Measurements from ENCODE around the gene MALAT1. TPM values are rescaled to one million over a fixed set of nuclear protein-coding genes. Genes with fewer than 3 reads are reported as not detected.
A peak's percentile ranks its signal among the peaks of the same experiment; 100 is the strongest.
"Not testable (repeated sequence)": the region's sequence is repeated elsewhere in the genome, so short reads cannot be mapped to it uniquely, and the experiment has no call there.

The MALAT1 gene
- total RNA-seq, 1 donor from 2014 or later = 7,191 TPM

DNA sequence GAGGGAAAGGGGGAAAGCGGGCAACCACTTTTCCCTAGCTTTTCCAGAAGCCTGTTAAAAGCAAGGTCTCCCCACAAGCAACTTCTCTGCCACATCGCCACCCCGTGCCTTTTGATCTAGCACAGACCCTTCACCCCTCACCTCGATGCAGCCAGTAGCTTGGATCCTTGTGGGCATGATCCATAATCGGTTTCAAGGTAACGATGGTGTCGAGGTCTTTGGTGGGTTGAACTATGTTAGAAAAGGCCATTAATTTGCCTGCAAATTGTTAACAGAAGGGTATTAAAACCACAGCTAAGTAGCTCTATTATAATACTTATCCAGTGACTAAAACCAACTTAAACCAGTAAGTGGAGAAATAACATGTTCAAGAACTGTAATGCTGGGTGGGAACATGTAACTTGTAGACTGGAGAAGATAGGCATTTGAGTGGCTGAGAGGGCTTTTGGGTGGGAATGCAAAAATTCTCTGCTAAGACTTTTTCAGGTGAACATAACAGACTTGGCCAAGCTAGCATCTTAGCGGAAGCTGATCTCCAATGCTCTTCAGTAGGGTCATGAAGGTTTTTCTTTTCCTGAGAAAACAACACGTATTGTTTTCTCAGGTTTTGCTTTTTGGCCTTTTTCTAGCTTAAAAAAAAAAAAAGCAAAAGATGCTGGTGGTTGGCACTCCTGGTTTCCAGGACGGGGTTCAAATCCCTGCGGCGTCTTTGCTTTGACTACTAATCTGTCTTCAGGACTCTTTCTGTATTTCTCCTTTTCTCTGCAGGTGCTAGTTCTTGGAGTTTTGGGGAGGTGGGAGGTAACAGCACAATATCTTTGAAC, 6.8 kb downstream of the MALAT1 start:
- DNase-seq = no peak
- intact Hi-C loops (cut with micrococcal nuclease) = no loop called here
- ATAC-seq = no peak

DNA sequence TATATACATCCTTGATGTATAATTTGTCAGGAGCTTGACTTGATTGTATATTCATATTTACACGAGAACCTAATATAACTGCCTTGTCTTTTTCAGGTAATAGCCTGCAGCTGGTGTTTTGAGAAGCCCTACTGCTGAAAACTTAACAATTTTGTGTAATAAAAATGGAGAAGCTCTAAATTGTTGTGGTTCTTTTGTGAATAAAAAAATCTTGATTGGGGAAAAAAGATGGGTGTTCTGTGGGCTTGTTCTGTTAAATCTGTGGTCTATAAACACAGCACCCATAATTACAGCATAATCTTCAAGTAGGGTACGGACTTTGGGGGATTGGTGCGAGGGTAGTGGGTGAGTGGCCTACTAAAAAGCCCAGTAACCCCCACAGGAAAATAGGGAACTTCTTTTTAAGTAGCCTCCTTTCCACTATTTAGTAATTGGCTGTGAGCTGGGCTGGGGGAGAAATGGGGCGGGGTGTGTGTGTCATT, 7.5 kb downstream of the MALAT1 start:
- ATAC-seq = no peak
- intact Hi-C loops (cut with micrococcal nuclease) = no loop called here
- DNase-seq = no peak

DNA sequence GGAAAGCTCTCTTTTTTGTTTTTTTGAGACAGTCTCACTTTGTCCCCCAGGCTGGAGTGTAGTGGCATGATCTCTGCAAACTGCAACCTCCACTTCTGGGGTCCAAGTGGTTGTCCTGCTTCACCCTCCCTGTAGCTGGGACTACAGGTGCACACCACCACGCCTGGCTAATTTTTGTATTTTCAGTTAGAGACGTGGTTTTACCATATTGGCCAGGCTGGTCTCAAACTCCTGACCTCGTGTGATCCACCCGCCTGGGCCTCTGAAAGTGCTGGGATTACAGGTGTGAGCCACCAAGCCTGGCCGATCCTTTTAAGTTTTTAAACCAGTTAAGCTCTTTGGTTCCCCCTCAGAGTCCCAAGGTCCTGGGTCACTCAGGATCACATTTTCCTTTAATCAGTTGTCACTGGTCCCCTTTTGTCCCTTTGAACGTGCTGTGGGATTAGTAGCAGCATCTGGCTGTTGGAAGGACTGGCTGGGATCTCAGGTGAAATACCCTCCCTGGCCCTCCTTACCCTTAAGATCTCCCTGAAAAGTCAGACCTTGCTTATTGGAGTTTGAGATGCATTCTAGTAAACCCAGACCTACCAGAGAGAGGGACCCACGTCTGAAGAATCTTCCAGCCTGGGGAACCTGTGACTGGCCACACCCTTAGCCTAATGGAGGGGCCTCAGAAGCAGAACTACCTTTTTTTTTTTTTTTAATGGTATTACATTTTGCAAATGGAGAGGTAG, 8.1 kb downstream of the MALAT1 start:
- intact Hi-C loops (cut with micrococcal nuclease) = no loop called here
- ATAC-seq (peak; percentile 39), DNase-seq (no peak)

DNA sequence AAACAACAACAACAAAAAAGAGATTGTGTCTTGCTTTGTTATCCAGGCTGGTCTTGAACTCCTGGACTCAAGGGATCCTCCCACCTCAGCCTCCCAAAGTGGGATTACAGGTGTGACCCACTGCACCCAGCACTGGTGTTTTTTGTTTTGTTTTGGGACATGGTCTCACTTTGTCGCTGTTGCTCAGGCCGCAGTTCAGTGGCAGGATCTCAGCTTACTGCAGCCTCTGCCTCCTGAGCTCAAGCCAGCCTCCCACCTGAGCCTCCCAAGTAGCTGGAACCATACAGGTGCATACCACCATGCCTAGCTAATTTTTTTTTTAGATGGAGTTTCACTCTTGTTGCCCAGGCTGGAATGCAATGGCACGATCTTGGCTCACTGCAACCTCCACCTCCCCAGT, 13.5 kb downstream of the MALAT1 start:
- intact Hi-C loops (cut with micrococcal nuclease) = not testable (repeated sequence)

DNA sequence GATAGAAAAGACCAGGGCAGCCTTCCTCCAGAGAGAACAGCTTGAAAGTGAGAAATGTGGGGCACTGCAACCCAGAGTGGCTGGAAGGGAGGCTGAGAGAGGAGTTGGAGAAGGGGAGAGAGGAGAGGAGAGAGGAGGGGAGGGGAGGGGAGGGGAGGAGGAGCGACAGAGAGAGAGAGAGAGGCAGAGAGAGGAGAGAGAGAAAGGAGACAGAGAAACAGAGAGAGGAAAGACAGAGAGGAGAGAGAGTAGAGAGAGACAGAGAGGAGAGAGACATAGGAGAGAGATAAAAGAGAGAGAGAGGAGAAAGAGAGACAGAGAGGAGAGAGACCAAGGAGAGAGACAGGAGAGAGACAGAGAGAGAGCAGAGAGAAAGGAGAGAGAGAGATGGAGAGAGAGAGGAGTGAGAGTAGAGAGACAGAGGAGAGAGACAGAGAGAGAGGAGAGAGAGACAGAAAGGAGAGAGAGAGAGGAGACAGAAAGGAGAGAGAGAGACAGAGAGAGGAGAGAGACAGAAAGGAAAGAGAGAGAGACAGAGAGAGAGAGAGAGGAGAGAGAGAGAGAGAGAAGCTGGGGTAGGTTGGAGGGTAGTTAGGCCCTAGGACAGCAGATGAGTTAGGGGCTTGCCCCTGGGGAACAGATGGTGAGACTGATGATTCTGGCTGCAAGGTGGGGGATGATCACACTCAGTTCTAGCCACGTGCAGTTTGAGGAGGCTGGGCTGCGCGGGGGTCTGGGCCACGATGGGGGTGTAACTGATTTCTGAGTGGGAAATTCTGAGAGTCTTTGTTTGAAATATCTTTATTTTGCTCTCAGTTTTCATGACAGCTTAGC, 17.5 kb downstream of the MALAT1 start:
- ATAC-seq (no peak), DNase-seq (no peak)
- intact Hi-C loops (cut with micrococcal nuclease) = no loop called here

More for the DNA sequence above, 13.5 kb downstream of the MALAT1 start:
- not testable (repeated sequence) for DNase-seq, ATAC-seq

DNA sequence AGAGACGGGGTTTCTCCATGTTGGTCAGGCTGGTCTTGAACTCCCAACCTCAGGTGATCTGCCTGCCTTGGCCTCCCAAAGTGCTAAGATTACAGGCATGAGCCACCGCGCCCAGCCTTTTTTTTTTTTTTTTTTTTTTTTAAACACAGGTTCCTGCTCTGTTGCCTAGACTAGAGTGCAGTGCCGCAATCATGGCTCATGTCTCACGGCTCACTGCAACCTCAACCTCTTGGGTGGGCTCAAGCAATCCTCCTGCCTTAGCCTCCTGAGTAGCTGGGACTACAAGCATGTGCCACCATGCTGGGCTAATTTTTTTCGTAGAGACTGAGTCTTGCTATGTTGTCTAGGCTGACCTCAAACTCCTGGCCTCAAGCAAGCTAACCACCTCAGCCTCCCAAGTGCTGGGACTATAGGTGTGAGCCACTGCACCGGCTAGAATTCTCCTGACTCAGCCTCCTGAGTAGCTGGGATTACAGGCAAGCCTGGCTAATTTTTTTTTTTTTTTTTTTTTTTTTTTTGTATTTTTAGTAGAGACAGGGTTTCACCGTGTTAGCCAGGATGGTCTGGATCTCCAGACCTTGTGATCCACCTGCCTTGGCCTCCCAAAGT, 20.2 kb downstream of the MALAT1 start:
- intact Hi-C loops (cut with micrococcal nuclease); DNase-seq; ATAC-seq: not testable (repeated sequence)

DNA sequence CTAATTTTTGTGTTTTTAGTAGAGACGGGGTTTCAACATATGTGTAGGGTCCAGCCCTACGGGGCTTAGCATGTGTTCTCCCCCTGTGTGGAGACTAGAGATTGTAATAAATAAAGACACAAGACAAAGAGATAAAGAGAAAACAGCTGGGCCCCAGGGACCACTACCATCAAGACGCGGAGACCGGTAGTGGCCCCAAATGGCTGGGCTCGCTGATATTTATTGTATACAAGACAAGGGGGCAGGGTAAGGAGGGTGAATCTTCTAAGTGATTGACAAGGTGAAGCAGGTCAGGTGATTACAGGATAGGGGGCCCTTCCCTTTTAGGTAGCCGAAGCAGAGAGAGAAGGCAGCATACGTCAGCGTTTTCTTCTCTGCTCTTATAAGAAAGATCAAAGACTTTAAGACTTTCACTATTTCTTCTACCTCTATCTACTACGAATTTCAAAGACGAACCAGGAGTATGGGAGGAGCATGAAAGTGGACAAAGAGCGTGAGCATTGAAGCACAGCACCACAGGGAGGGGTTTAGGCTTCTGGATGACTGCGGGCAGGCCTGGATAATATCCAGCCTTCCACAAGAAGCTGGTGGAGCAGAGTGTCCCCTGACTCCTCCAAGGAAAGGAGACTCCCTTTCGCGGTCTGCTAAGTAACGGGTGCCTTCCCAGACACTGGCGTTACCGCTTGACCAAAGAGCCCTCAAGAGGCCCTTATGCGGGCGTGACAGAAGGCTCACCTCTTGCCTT, 23.1 kb downstream of the MALAT1 start:
- DNase-seq; ATAC-seq; intact Hi-C loops (cut with micrococcal nuclease): not testable (repeated sequence)

DNA sequence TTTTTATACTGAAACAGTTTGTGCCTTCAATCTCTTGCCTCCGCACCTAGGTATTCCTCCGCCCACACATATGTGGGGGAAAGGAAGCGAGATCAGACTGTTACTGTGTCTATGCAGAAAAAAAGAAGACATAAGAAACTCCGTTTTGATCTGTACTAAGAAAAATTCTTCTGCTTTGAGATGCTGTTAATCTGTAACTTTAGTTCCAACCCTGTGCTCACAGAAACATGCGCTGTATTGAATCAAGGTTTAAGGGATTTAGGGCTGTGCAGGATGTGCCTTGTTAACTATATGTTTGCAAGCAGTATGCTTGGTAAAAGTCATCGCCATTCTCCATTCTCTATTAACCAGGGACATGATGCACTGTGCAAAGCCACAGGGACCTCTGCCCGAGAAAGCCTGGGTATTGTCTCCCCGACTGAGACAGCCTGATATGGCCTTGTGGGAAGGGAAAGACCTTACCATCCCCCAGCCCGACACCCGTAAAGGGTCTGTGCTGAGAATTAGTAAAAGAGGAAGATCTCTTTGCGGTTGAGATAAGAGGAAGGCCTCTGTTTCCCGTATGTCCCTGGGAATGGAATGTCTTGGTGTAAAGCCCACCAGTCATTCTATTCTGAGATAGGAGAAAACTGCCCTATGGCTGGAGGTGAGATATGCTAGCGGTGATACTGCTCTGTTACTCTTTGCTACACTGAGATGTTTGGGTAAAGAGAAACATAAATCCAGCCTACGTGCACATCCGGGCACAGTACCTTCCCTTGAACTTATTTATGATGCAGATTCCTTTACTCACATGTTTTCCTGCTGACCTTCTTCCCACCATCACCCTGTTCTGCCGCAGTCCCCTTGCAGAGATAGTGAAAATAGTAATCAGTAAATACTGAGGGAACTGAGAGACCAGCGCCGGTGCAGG, 24.1 kb downstream of the MALAT1 start:
- ATAC-seq; DNase-seq; intact Hi-C loops (cut with micrococcal nuclease): not testable (repeated sequence)

DNA sequence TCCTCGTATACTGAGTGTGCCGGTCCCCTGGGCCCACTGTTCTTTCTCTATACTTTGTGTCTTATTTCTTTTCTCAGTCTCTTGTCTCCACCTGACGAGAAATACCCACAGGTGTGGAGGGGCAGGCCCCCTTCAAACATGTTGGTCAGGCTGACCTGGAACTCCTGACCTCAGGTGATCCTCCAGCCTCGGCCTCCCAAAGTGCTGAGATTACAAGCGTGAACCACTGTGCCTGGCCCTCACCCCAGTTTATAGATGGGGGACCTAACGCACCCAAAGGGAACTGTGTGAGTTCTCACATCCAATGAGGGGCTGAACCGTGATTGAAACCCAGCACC, 24.8 kb downstream of the MALAT1 start:
- ATAC-seq; intact Hi-C loops (cut with micrococcal nuclease); DNase-seq: not testable (repeated sequence)

DNA sequence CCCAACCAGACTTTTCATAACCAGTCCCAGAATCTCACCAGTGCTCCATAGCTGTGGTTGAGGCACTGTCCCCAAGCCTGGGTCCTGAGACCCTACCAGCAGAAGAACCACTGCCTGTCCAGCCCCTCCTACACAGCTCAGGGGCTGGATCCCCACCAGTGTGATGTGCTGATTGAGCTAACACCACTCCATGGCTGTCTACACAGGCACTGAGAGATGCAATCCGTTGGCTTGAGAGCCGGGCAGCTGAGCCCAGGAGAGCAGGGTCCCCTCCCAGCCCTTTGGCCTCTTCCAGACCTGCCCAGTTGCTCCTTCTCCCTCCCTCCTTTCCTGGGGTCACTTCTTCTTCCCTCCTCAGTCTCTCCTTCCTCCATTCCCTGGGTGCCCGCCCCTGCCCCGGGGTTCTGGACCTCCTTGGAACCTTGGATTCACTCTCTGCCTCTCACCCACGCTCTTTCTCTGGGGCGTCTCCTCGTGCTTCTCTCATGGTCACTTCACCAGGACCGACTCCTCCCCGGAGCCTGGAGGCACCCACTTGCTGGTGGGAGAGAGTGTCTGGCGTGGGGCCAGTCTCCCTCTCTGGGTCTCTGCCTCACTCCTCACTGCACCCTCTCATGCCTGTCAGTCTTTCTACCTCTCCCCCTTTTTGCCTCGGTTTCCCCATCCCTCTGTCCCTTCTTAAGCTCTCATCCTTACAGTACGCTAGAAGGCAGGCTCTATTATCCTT, 25.3 kb downstream of the MALAT1 start:
- peak; percentile 74 for DNase-seq
- intact Hi-C loops (cut with micrococcal nuclease) = no loop called here
- peak; percentile 39 for ATAC-seq

DNA sequence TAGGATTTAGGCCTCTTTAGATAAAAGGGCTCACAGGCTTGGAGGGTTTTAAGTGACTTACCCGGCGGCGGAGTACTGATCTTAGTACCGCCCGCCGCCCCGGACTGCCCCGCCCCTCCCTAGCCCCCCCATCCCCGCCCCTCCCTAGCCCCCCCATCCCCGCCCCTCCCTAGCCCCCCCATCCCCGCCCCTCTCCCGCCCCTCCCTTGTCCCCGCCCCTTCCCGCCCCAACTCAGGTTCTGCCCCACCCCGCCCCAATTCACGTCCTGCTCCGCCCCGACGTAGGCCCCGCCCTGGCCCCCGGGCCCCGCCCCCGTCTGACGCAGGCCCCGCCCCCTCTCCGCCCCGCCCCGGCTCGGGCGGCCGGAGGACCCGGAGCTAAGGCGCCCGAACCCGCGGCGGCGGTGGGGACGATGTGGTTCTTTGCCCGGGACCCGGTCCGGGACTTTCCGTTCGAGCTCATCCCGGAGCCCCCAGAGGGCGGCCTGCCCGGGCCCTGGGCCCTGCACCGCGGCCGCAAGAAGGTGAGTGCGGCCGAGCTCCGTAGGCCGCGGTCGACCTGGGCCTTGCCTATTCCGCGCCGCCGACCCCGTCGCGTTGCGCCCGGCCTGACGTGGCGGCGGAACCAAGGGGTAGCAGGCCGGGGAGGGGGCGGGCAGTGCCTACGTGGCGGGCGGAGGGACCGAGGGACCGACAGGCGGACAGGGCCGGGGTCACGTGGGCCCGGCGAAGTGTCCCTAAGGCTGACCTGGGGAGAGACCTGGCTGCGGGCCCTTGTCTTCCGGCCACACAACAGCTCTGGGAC, 26.1 kb downstream of the MALAT1 start, which contains the start of gene SCYL1:
Gene SCYL1 (plus strand): TSS at position 343 of the 805 bp plus-strand sequence. CDS start 71 bp downstream, at position 414.
- DNase-seq = peak; percentile 89
- intact Hi-C loops (cut with micrococcal nuclease) = no loop called here
- peak; percentile 93 for ATAC-seq

DNA sequence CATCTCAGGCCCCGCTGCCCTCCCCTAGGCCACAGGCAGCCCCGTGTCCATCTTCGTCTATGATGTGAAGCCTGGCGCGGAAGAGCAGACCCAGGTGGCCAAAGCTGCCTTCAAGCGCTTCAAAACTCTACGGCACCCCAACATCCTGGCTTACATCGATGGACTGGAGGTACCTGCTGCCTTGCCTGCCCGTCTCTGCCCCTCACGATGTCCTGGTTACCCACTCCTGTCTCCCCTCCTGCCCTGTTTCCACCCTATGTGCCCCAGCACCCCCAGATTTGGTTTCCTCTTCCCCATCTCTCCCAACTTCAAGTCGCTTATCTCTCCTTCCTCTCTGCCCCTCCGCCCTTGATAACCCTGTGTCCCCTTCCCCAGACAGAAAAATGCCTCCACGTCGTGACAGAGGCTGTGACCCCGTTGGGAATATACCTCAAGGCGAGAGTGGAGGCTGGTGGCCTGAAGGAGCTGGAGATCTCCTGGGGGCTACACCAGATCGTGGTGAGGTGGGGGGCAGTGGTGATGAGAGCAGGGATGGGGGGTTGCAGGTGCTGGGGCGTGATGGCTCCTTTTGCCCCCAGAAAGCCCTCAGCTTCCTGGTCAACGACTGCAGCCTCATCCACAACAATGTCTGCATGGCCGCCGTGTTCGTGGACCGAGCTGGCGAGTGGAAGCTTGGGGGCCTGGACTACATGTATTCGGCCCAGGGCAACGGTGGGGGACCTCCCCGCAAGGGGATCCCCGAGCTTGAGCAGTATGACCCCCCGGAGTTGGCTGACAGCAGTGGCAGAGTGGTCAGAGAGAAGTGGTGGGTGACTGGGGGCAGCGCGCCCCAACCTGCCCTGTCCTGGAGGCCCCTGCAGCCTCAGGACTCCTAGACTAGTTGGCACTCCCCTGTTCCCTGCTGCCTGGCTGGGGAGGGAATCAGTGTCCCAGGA, 27.0 kb downstream of the MALAT1 start:
- intact Hi-C loops (cut with micrococcal nuclease) = no loop called here
- ATAC-seq (no peak), DNase-seq (no peak)

DNA sequence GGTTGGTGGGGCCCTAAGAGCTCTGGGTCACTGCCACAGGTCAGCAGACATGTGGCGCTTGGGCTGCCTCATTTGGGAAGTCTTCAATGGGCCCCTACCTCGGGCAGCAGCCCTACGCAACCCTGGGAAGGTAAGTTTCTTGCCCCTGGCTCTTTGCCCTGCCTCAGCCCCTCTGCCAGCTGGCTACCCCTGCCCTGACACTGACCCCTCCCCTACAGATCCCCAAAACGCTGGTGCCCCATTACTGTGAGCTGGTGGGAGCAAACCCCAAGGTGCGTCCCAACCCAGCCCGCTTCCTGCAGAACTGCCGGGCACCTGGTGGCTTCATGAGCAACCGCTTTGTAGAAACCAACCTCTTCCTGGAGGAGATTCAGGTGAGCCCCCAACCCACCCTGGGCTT, 27.9 kb downstream of the MALAT1 start:
- intact Hi-C loops (cut with micrococcal nuclease) = no loop called here
- ATAC-seq (no peak), DNase-seq (no peak)

DNA sequence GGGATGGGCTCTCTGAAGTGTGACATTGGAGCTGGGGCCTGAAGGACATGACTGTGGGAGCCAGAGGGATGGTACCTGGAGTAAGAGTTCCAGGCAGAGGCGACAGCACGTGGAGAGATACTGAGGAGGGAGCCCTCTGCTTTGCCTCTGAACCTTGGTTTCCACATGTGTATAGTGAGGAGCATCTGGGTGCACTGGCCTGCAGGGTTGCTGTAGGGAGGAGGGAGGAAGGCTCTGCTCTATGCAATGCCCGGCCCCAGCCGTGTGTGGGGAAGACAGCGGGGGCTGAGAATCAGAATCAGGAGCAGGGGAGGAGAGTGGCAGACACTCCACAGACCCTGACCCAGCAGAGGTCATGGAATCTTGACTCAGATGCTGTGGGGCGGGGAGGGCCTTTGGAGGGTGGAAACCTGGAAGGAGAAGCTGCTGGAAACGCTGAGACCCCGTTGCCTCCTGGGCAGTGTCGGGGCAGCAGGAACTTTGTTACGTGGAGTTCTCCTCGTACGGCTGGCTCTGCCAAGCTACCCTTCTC, 30.0 kb downstream of the MALAT1 start:
- intact Hi-C loops (cut with micrococcal nuclease) = no loop called here
- ATAC-seq = no peak
- DNase-seq = no peak

Measured in left ventricle myocardium superior (tissue), 1 donor.